Activated CD8-positive, alpha-beta memory T cell treated with anti-CD3 and anti-CD28 coated beads for 1 hour (primary cell): Measurements from ENCODE around the gene ARHGEF37.
"Not testable (repeated sequence)": the region's sequence is repeated elsewhere in the genome, so short reads cannot be mapped to it uniquely, and the experiment has no call there.

Experiments used
- DNase-seq, 2 donors: peaks; one replicate each; pipeline ENCODE4 v3.0.0-alpha.2; 2020; ENCODE audit warnings: low read depth in 1 of 2; ENCODE audit errors: extremely low read depth in 1 of 2

The ARHGEF37 gene

GRCh38 chr5:149581192-149581861 lies at the start of gene ARHGEF37:
Gene ARHGEF37 (plus strand): TSS chr5:149581498. CDS start chr5:149597770, 16,272 bp downstream.
- peak in 1 of 2 donors; percentile 16 for DNase-seq

GRCh38 chr5:149532413-149532812 lies 48.9 kb upstream of the ARHGEF37 start:
- no peak for DNase-seq

GRCh38 chr5:149535787-149536186 lies 45.5 kb upstream of the ARHGEF37 start:
- DNase-seq, result not testable (repeated sequence)

- DNase-seq, result no peak
Measured at GRCh38 chr5:149537374-149537975, 43.8 kb upstream of the ARHGEF37 start.

- DNase-seq, result no peak
Measured at GRCh38 chr5:149540089-149540488, 41.2 kb upstream of the ARHGEF37 start.

- DNase-seq, result no peak
Measured at GRCh38 chr5:149541893-149542292, 39.4 kb upstream of the ARHGEF37 start.

GRCh38 chr5:149543361-149544027 lies 37.8 kb upstream of the ARHGEF37 start:
- DNase-seq, result no peak

- DNase-seq, result no peak
Measured at GRCh38 chr5:149544028-149544420, 37.3 kb upstream of the ARHGEF37 start.

- no peak for DNase-seq
Measured at GRCh38 chr5:149545327-149545726, 36.0 kb upstream of the ARHGEF37 start.

- DNase-seq, result no peak
Measured at GRCh38 chr5:149546974-149547373, 34.3 kb upstream of the ARHGEF37 start.

GRCh38 chr5:149549461-149550267 lies 31.6 kb upstream of the ARHGEF37 start:
- no peak for DNase-seq

- no peak for DNase-seq
Measured at GRCh38 chr5:149550268-149550583, 31.1 kb upstream of the ARHGEF37 start.

GRCh38 chr5:149550594-149551226 lies 30.6 kb upstream of the ARHGEF37 start:
- no peak for DNase-seq

- peak; percentile 97 to 99 for DNase-seq
Measured at GRCh38 chr5:149551227-149552037, 29.9 kb upstream of the ARHGEF37 start, which contains the start of gene CSNK1A1. Gene CSNK1A1 (minus strand): TSS chr5:149551439. CDS start chr5:149550964, 475 bp downstream.

GRCh38 chr5:149552038-149552494 lies 29.2 kb upstream of the ARHGEF37 start:
- DNase-seq, result no peak

- no peak for DNase-seq
Measured at GRCh38 chr5:149552553-149553160, 28.6 kb upstream of the ARHGEF37 start.

- no peak for DNase-seq
Measured at GRCh38 chr5:149559706-149560105, 21.6 kb upstream of the ARHGEF37 start.

- DNase-seq, result no peak
Measured at GRCh38 chr5:149561848-149562247, 19.4 kb upstream of the ARHGEF37 start.

GRCh38 chr5:149563466-149563865 lies 17.8 kb upstream of the ARHGEF37 start:
- DNase-seq, result no peak
